ENCODE results near the gene KCTD11. TPM values are rescaled to one million over a fixed set of nuclear protein-coding genes. Genes with fewer than 3 reads are reported as not detected.

KCTD11 gene
- total RNA-seq = 2.1 and 2.8 TPM in 2 replicates

GRCh38 chr17:7351665-7352502 lies at the start of gene KCTD11:
Gene KCTD11, plus strand, starts transcription at chr17:7352162.

GRCh38 chr17:7306911-7307685 lies 44.9 kb upstream of the KCTD11 start, which contains the start of gene EIF5A:
Gene EIF5A, plus strand, starts transcription at chr17:7307628. Its CDS starts 2,008 bp downstream, at chr17:7309636.

GRCh38 chr17:7314719-7315569 lies 37.0 kb upstream of the KCTD11 start, which contains the start of gene GPS2:
Gene GPS2, minus strand, starts transcription at chr17:7315360. Its CDS starts 308 bp downstream, at chr17:7315052.

GRCh38 chr17:7328840-7329373 lies 23.1 kb upstream of the KCTD11 start, which contains the start of gene NEURL4:
Gene NEURL4, minus strand, starts transcription at chr17:7329335. Its CDS starts 23 bp downstream, at chr17:7329312.

GRCh38 chr17:7336240-7337175 lies 15.5 kb upstream of the KCTD11 start, which contains the start of gene ACAP1:
Gene ACAP1, plus strand, starts transcription at chr17:7336529. Its CDS starts 206 bp downstream, at chr17:7336735.

GRCh38 chr17:7355053-7355452 lies 3.1 kb downstream of the KCTD11 start, which contains the start of gene TMEM95:
Gene TMEM95, plus strand, starts transcription at chr17:7355156. Its CDS starts 49 bp downstream, at chr17:7355205.

GRCh38 chr17:7380855-7381683 lies 29.1 kb downstream of the KCTD11 start, which contains the start of gene TNK1:
Gene TNK1, plus strand, starts transcription at chr17:7381089. Its CDS starts 1,838 bp downstream, at chr17:7382927.

GRCh38 chr17:7394452-7395191 lies 42.7 kb downstream of the KCTD11 start, which contains the start of gene PLSCR3:
Gene PLSCR3, minus strand, starts transcription at chr17:7394525. Its CDS starts 415 bp downstream, at chr17:7394110.

GRCh38 chr17:7403977-7404736 lies 52.2 kb downstream of the KCTD11 start, which contains the start of gene TMEM256:
Gene TMEM256, minus strand, starts transcription at chr17:7404097. Its CDS starts 13 bp downstream, at chr17:7404084.

Other genes with a start within 250 kb of the KCTD11 start
- not detected in 2 replicates for gene ASGR2, start 237.3 kb upstream of the KCTD11 start, total RNA-seq
- gene ASGR1, start 172.8 kb upstream of the KCTD11 start, total RNA-seq = 26.4 and 28.8 TPM in 2 replicates
- gene DLG4, start 132.3 kb upstream of the KCTD11 start, total RNA-seq = 7.0 and 7.2 TPM in 2 replicates
- 194 and 227 TPM in 2 replicates for gene ACADVL, start 132.2 kb upstream of the KCTD11 start, total RNA-seq
- gene DVL2, start 117.6 kb upstream of the KCTD11 start, total RNA-seq = 28.4 and 28.5 TPM in 2 replicates
- gene PHF23, start 112.7 kb upstream of the KCTD11 start, total RNA-seq = 38.6 and 39.7 TPM in 2 replicates
- 131 and 147 TPM in 2 replicates for gene GABARAP, start 109.7 kb upstream of the KCTD11 start, total RNA-seq
- 23.2 and 25.1 TPM in 2 replicates for gene CTDNEP1, start 100.4 kb upstream of the KCTD11 start, total RNA-seq
- gene ELP5, start 99.9 kb upstream of the KCTD11 start, total RNA-seq = 31.9 and 36.9 TPM in 2 replicates
- gene CLDN7, start 89.7 kb upstream of the KCTD11 start, total RNA-seq = 0.76 and 1.5 TPM in 2 replicates
- gene SLC2A4, start 70.4 kb upstream of the KCTD11 start, total RNA-seq = 0.69 and 1.6 TPM in 2 replicates
- under 0.01 and 0.33 TPM in 2 replicates for gene YBX2, start 57.5 kb upstream of the KCTD11 start, total RNA-seq
- 422 and 483 TPM in 2 replicates for gene EIF5A, start 44.5 kb upstream of the KCTD11 start, total RNA-seq
- 25.7 and 28.0 TPM in 2 replicates for gene GPS2, start 36.8 kb upstream of the KCTD11 start, total RNA-seq
- 9.8 and 13.7 TPM in 2 replicates for gene NEURL4, start 22.8 kb upstream of the KCTD11 start, total RNA-seq
- 0.43 TPM in 1 of 2 replicates, not detected in the other for gene ACAP1, start 15.6 kb upstream of the KCTD11 start, total RNA-seq
- not detected in 2 replicates for gene TMEM95, start 3.0 kb downstream of the KCTD11 start, total RNA-seq
- 1.3 and 2.3 TPM in 2 replicates for gene TNK1, start 28.9 kb downstream of the KCTD11 start, total RNA-seq
- 15.1 and 15.6 TPM in 2 replicates for gene PLSCR3, start 42.4 kb downstream of the KCTD11 start, total RNA-seq
- 144 and 158 TPM in 2 replicates for gene TMEM256, start 51.9 kb downstream of the KCTD11 start, total RNA-seq
- gene NLGN2, start 55.7 kb downstream of the KCTD11 start, total RNA-seq = 1.2 and 1.3 TPM in 2 replicates
- not detected in 2 replicates for gene SPEM1, start 68.2 kb downstream of the KCTD11 start, total RNA-seq
- not detected in 2 replicates for gene SPEM2, start 73.5 kb downstream of the KCTD11 start, total RNA-seq
- not detected in 2 replicates for gene SPEM3, start 76.7 kb downstream of the KCTD11 start, total RNA-seq
- 7.6 and 9.8 TPM in 2 replicates for gene TMEM102, start 83.3 kb downstream of the KCTD11 start, total RNA-seq
- gene FGF11, start 87.3 kb downstream of the KCTD11 start, total RNA-seq = 0.17 and 0.22 TPM in 2 replicates
- 9.9 and 12.0 TPM in 2 replicates for gene CHRNB1, start 92.9 kb downstream of the KCTD11 start, total RNA-seq
- gene ZBTB4, start 127.5 kb downstream of the KCTD11 start, total RNA-seq = 8.9 and 9.1 TPM in 2 replicates
- not detected in 2 replicates for gene SLC35G6, start 129.3 kb downstream of the KCTD11 start, total RNA-seq
- 68.2 and 79.4 TPM in 2 replicates for gene POLR2A, start 132.2 kb downstream of the KCTD11 start, total RNA-seq
- gene TNFSF12, start 196.9 kb downstream of the KCTD11 start, total RNA-seq = 6.3 and 9.1 TPM in 2 replicates
- gene TNFSF13, start 206.6 kb downstream of the KCTD11 start, total RNA-seq = 0.22 and 0.34 TPM in 2 replicates
- gene SENP3, start 209.8 kb downstream of the KCTD11 start, total RNA-seq = 58.6 and 71.4 TPM in 2 replicates
- gene CD68, start 227.5 kb downstream of the KCTD11 start, total RNA-seq = 0.52 and 0.87 TPM in 2 replicates
- 63.9 and 69.2 TPM in 2 replicates for gene MPDU1, start 231.7 kb downstream of the KCTD11 start, total RNA-seq
- gene SOX15, start 237.9 kb downstream of the KCTD11 start, total RNA-seq = under 0.01 and 0.11 TPM in 2 replicates

Measured in dermis lymphatic vessel endothelial cell (primary cell).